Retinal pigment epithelial cell (primary cell): ENCODE measurements around the gene PCDHAC1.
"Not testable (repeated sequence)": the region's sequence is repeated elsewhere in the genome, so short reads cannot be mapped to it uniquely, and the experiment has no call there.

Experiments used
- DNase-seq: peaks from one replicate; pipeline ENCODE4 v3.0.0-alpha.2; 2010; ENCODE audit warnings: low read depth
- H3K4me3 ChIP-seq: 2 replicates; pipeline ENCODE4 v1.5.1; 2011; ENCODE audit warnings: mild to moderate bottlenecking, low read length, control low read depth, moderate library complexity
- TF ChIP-seq, protein P1 (sequence below): conservative IDR thresholded peaks from 2 replicates; pipeline ENCODE4 v1.5.1; 2011; ENCODE audit warnings: low read depth, low read length, control low read depth, inconsistent platforms

The PCDHAC1 gene

DNA sequence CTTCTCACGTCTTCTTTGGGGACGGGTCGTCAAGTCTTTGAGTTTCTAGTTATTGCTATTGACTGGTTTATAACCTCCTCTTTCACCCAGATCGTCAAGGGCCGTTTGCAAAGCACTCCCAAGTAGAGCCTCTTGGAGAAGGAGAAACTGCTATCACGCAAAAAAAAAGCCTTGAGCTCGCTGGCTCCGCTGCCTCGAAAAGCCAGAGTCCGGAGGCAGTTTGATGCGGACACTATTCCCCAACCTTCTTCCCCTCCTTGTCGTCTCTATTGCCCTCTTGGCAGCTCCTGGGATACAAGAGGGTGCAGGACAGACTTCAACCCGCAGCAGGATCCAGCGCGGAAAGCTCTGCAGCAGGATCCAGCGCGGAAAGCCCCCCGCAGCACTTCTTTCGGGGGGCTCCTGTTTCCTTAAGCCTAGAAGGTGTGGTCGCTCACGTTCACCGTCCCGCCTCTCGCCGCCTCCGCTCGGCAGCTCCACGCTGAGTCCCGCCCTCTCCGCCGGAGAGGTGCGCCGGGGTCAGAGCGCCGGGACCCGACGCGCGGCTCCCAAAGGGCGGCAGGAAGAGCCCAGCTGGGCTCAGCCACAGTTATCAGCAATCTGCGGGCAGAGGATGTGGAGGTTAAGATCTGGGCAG is at the start of gene PCDHAC1:
Gene PCDHAC1 (plus strand): TSS at position 494 of the 637 bp plus-strand sequence. CDS start 594 bp downstream, outside the sequence.
- no peak for DNase-seq
- TF ChIP-seq, protein P1, sequence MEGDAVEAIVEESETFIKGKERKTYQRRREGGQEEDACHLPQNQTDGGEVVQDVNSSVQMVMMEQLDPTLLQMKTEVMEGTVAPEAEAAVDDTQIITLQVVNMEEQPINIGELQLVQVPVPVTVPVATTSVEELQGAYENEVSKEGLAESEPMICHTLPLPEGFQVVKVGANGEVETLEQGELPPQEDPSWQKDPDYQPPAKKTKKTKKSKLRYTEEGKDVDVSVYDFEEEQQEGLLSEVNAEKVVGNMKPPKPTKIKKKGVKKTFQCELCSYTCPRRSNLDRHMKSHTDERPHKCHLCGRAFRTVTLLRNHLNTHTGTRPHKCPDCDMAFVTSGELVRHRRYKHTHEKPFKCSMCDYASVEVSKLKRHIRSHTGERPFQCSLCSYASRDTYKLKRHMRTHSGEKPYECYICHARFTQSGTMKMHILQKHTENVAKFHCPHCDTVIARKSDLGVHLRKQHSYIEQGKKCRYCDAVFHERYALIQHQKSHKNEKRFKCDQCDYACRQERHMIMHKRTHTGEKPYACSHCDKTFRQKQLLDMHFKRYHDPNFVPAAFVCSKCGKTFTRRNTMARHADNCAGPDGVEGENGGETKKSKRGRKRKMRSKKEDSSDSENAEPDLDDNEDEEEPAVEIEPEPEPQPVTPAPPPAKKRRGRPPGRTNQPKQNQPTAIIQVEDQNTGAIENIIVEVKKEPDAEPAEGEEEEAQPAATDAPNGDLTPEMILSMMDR: no peak
- H3K4me3 ChIP-seq: peak within 1 kb of the TSS; percentile 48

GRCh38 chr5:140876541-140877261 is 49.4 kb upstream of the PCDHAC1 start:
- DNase-seq, H3K4me3 ChIP-seq: not testable (repeated sequence)

DNA sequence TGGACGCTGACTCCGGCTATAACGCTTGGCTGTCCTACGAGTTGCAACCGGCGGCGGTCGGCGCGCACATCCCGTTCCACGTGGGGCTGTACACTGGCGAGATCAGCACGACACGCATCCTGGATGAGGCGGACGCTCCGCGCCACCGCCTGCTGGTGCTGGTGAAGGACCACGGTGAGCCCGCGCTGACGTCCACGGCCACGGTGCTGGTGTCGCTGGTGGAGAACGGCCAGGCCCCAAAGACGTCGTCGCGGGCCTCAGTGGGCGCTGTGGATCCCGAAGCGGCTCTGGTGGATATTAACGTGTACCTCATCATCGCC is 48.9 kb upstream of the PCDHAC1 start:
- DNase-seq: no peak
- no peak overlapping the region for H3K4me3 ChIP-seq
- TF ChIP-seq, protein P1: no peak

- TF ChIP-seq, protein P1: peak; percentile 31
- no peak within 1 kb of the TSS for H3K4me3 ChIP-seq
- no peak for DNase-seq
These were observed 44.1 kb upstream of the PCDHAC1 start, which contains the start of gene PCDHA13 for GRCh38 chr5:140881889-140882590. TSS of gene PCDHA13 (plus strand) at chr5:140882124. CDS start at chr5:140882269, 145 bp downstream.

DNA sequence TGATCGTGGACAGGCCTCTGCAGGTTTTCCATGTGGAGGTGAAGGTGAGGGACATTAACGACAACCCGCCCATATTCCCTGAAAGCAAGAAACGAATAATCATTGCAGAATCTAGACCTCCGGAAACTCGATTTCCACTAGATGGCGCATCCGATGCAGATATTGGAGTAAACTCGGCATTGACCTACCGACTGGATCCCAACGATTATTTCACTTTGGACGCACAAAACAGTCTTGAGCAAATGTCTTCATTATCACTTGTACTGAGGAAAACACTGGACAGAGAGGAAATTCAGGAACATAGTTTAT is 43.6 kb upstream of the PCDHAC1 start:
- DNase-seq: no peak
- TF ChIP-seq, protein P1: no peak
- no peak overlapping the region for H3K4me3 ChIP-seq

DNA sequence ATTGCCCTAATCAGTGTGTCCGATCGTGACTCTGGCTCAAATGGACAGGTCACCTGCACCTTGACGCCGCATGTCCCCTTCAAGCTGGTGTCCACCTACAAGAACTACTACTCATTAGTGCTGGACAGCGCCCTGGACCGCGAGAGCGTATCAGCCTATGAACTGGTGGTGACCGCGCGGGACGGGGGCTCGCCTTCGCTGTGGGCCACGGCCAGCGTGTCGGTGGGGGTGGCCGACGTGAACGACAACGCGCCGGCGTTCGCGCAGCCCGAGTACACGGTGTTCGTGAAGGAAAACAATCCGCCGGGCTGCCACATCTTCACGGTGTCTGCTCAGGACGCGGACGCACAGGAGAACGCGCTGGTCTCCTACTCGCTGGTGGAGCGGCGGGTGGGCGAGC is 42.7 kb upstream of the PCDHAC1 start:
- no peak for DNase-seq
- TF ChIP-seq, protein P1: no peak
- H3K4me3 ChIP-seq: no peak overlapping the region

DNA sequence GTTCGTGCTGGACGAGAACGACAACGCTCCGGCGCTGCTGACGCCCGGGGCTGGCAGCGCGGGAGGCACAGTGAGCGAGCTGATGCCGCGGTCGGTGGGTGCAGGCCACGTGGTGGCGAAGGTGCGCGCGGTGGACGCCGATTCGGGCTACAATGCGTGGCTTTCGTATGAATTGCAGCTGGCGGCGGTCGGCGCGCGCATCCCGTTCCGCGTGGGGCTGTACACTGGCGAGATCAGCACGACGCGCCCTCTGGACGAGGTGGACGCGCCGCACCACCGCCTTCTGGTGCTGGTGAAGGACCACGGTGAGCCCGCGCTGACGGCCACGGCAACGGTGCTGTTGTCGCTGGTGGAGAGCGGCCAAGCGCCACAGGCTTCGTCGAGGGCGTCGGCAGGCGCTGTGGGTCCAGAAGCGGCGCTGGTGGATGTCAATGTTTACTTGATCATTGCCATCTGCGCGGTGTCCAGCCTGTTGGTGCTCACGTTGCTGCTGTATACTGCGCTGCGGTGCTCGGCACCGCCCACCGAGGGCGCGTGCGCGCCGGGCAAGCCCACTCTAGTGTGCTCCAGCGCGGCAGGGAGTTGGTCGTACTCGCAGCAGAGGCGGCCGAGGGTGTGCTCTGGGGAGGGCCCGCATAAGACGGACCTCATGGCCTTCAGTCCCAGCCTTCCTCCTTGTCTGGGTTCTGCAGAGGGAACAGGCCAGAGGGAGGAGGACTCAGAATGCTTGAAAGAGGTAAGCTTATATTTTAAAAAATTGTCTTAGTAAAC is 42.0 kb upstream of the PCDHAC1 start:
- H3K4me3 ChIP-seq: no peak overlapping the region
- no peak for DNase-seq
- TF ChIP-seq, protein P1: no peak
